ENCODE data around the gene CFAP45. TPM values are rescaled to one million over a fixed set of nuclear protein-coding genes. Genes with fewer than 3 reads are reported as not detected.

Gene CFAP45
- total RNA-seq, 1 donor from 2014 or later = 2.8 TPM

DNA sequence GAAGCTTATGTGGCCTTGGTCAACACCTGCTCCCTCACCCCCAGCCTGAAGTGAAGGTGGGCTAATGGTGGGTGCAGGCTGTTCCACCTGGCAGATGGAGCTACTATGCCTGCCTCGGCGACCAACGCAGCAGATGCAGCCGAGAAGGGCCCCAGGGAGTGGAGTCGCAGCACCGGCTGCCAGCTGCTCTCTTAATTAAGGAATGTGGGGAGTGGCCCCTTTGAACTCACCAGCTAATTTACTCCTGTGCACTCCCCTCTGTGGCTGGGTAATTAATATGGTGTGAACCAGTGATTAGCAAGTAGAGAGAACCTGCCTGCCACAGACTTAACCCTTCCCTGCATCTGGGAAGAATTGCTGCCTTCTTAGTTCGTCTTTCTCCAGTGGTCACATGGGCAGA, 76.6 kb downstream of the CFAP45 start:
- Mint-ChIP-seq H3K27ac (peak overlapping the region; percentile 23), H3K4me1 (ENCODE audit: unreplicated experiment) (peaks cover 5% of the 10 kb centered on the region), H3K27me3 (peaks cover 47% of the 10 kb centered on the region), H3K4me3 (no peak overlapping the region), H3K36me3 (no peaks in the 10 kb centered on the region), H3K9me3 (no peaks in the 10 kb centered on the region)
- TF ChIP-seq, protein P1, sequence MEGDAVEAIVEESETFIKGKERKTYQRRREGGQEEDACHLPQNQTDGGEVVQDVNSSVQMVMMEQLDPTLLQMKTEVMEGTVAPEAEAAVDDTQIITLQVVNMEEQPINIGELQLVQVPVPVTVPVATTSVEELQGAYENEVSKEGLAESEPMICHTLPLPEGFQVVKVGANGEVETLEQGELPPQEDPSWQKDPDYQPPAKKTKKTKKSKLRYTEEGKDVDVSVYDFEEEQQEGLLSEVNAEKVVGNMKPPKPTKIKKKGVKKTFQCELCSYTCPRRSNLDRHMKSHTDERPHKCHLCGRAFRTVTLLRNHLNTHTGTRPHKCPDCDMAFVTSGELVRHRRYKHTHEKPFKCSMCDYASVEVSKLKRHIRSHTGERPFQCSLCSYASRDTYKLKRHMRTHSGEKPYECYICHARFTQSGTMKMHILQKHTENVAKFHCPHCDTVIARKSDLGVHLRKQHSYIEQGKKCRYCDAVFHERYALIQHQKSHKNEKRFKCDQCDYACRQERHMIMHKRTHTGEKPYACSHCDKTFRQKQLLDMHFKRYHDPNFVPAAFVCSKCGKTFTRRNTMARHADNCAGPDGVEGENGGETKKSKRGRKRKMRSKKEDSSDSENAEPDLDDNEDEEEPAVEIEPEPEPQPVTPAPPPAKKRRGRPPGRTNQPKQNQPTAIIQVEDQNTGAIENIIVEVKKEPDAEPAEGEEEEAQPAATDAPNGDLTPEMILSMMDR (conservative IDR thresholded peaks at IDR 0.05) = no peak
- DNase-seq (ENCODE audit: extremely low spot score, unreplicated experiment) = no peak

Small RNA genes lying within 50 kb of the gene (microRNA-seq; reads per million reads assigned to microRNA genes)
- gene MIR4259 = not detected

Other genes starting within 250 kb of the CFAP45 start
- 0.52 TPM in 1 of 2 replicates, not detected in the other for gene CRP, start 185.6 kb downstream of the CFAP45 start, total RNA-seq (ENCODE audit: low replicate concordance)
- gene DUSP23, start 119.2 kb downstream of the CFAP45 start, total RNA-seq (ENCODE audit: low replicate concordance) = 24.0 and 37.7 TPM in 2 replicates
- not detected in 2 replicates for gene FCRL6, start 97.8 kb downstream of the CFAP45 start, total RNA-seq (ENCODE audit: low replicate concordance)
- not detected in 2 replicates for gene SLAMF8, start 73.3 kb downstream of the CFAP45 start, total RNA-seq (ENCODE audit: low replicate concordance)
- not detected in 2 replicates for gene VSIG8, start 37.5 kb downstream of the CFAP45 start, total RNA-seq (ENCODE audit: low replicate concordance)
- gene TAGLN2, start 25.3 kb upstream of the CFAP45 start, total RNA-seq (ENCODE audit: low replicate concordance) = 138 and 208 TPM in 2 replicates
- gene IGSF9, start 45.4 kb upstream of the CFAP45 start, total RNA-seq (ENCODE audit: low replicate concordance) = 36.4 and 44.3 TPM in 2 replicates
- not detected in 2 replicates for gene SLAMF9, start 54.1 kb upstream of the CFAP45 start, total RNA-seq (ENCODE audit: low replicate concordance)
- gene PIGM, start 131.8 kb upstream of the CFAP45 start, total RNA-seq (ENCODE audit: low replicate concordance) = 9.4 and 12.0 TPM in 2 replicates
- gene KCNJ10, start 170.0 kb upstream of the CFAP45 start, total RNA-seq (ENCODE audit: low replicate concordance) = not detected in 2 replicates
- not detected in 2 replicates for gene KCNJ9, start 181.4 kb upstream of the CFAP45 start, total RNA-seq (ENCODE audit: low replicate concordance)
- 27.7 and 33.2 TPM in 2 replicates for gene IGSF8, start 198.5 kb upstream of the CFAP45 start, total RNA-seq (ENCODE audit: low replicate concordance)
- gene ATP1A2, start 215.6 kb upstream of the CFAP45 start, total RNA-seq (ENCODE audit: low replicate concordance) = 0.26 and 14.5 TPM in 2 replicates